Trophoblast cell (in vitro differentiated cells and primary cell): ENCODE results near the gene RBM44.
"Not testable (repeated sequence)": the region's sequence is repeated elsewhere in the genome, so short reads cannot be mapped to it uniquely, and the experiment has no call there.

Source experiments
- DNase-seq, 2 donors: peaks; one replicate each; pipeline ENCODE4 v3.0.0-alpha.2; 2016
- H2AFZ ChIP-seq: 2 replicates; pipeline ENCODE4 v1.6.1; 2013; ENCODE audit warnings: low read length, moderate library complexity, mild to moderate bottlenecking; ENCODE audit not compliant: insufficient read depth, poor library complexity
- H2AK5ac ChIP-seq: 2 replicates; pipeline ENCODE4 v1.6.1; 2013; ENCODE audit warnings: mild to moderate bottlenecking, low read length
- H2BK120ac ChIP-seq: 2 replicates; pipeline ENCODE4 v1.6.1; 2013; ENCODE audit warnings: low read length, mild to moderate bottlenecking, moderate library complexity; ENCODE audit not compliant: insufficient read depth, poor library complexity
- H2BK12ac ChIP-seq: 2 replicates; pipeline ENCODE4 v1.6.1; 2013; ENCODE audit warnings: mild to moderate bottlenecking, low read length, moderate library complexity
- H2BK5ac ChIP-seq: 2 replicates; pipeline ENCODE4 v1.6.1; 2013; ENCODE audit warnings: low read length, low read depth, moderate library complexity, mild to moderate bottlenecking; ENCODE audit not compliant: poor library complexity
- H3K14ac ChIP-seq: 2 replicates; pipeline ENCODE4 v1.6.1; 2013; ENCODE audit warnings: mild to moderate bottlenecking, low read length
- H3K18ac ChIP-seq: 2 replicates; pipeline ENCODE4 v1.6.1; 2013; ENCODE audit warnings: mild to moderate bottlenecking, low read length
- H3K23ac ChIP-seq: 2 replicates; pipeline ENCODE4 v1.6.1; 2013; ENCODE audit warnings: low read length
- H3K27ac ChIP-seq: 2 replicates; pipeline ENCODE4 v1.5.1; 2013; ENCODE audit warnings: low read depth, mild to moderate bottlenecking, inconsistent platforms, low read length, moderate library complexity
- H3K27me3 ChIP-seq: 2 replicates; pipeline ENCODE4 v1.6.1; 2013; ENCODE audit warnings: inconsistent platforms, mild to moderate bottlenecking, low read length, moderate library complexity; ENCODE audit not compliant: insufficient read depth
- H3K36me3 ChIP-seq, 2 experiments: 1 replicate in 1 of 2; 2 replicates in 1 of 2; pipeline ENCODE4 v1.6.1; 2013; ENCODE audit warnings: low read length in 2 of 2, mild to moderate bottlenecking in 2 of 2, moderate library complexity in 1 of 2; ENCODE audit not compliant: insufficient read depth in 2 of 2, control insufficient read depth in 1 of 2
- H3K4ac ChIP-seq: 2 replicates; pipeline ENCODE4 v1.6.1; 2013; ENCODE audit warnings: low read depth, mild to moderate bottlenecking, low read length, moderate library complexity
- H3K4me1 ChIP-seq, 2 experiments: 1 replicate in 1 of 2; 2 replicates in 1 of 2; pipeline ENCODE4 v1.6.1; 2013; ENCODE audit warnings: low read length in 2 of 2, mild to moderate bottlenecking in 2 of 2, moderate library complexity in 1 of 2; ENCODE audit not compliant: insufficient read depth in 2 of 2, control insufficient read depth in 1 of 2
- H3K4me2 ChIP-seq: 2 replicates; pipeline ENCODE4 v1.6.1; 2013; ENCODE audit warnings: inconsistent platforms, mild to moderate bottlenecking, low read length, moderate library complexity
- H3K4me3 ChIP-seq: 2 replicates; pipeline ENCODE4 v1.5.1; 2013; ENCODE audit warnings: mild to moderate bottlenecking, low read depth, low read length, inconsistent platforms
- H3K79me1 ChIP-seq: one replicate; pipeline ENCODE4 v1.6.1; 2013; ENCODE audit warnings: low read length
- H3K79me2 ChIP-seq: 2 replicates; pipeline ENCODE4 v1.6.1; 2013; ENCODE audit warnings: low read length, mild to moderate bottlenecking; ENCODE audit not compliant: control insufficient read depth, insufficient read depth, poor library complexity
- H3K9ac ChIP-seq: 2 replicates; pipeline ENCODE4 v1.6.1; 2013; ENCODE audit warnings: mild to moderate bottlenecking, low read length
- H3K9me3 ChIP-seq: 2 replicates; pipeline ENCODE4 v1.6.1; 2013; ENCODE audit warnings: low read depth, mild to moderate bottlenecking, control low read depth, inconsistent platforms, low read length; ENCODE audit not compliant: insufficient read depth
- H4K12ac ChIP-seq: 2 replicates; pipeline ENCODE4 v1.6.1; 2013; ENCODE audit warnings: low read depth, mild to moderate bottlenecking, low read length, moderate library complexity
- H4K8ac ChIP-seq: 2 replicates; pipeline ENCODE4 v1.6.1; 2013; ENCODE audit warnings: low read depth, mild to moderate bottlenecking, low read length, moderate library complexity
- H4K91ac ChIP-seq: one replicate; pipeline ENCODE4 v1.6.1; 2013; ENCODE audit warnings: low read depth, mild to moderate bottlenecking, low read length, moderate library complexity
- WGBS: extraction: QIAGEN DNeasy Blood & Tissue Kit; methylation state at CpG from one replicate; pipeline ENCODE4 v1.1.7; 2013; ENCODE audit warnings: missing lambda C conversion rate; ENCODE audit not compliant: insufficient read length, insufficient coverage; ENCODE audit errors: extremely low coverage; 5-methylcytosine and 5-hydroxymethylcytosine counted together

RBM44 gene

GRCh38 chr2:237758185-237758584 is 40.4 kb upstream of the RBM44 start:
- Histone ChIP-seq H3K79me2 (no peaks in the 10 kb centered on the region), H3K27ac (no peak overlapping the region), H3K18ac (no peak overlapping the region), H3K4me3 (no peak overlapping the region), H4K8ac (no peak overlapping the region), H2AK5ac (no peak overlapping the region), H2AFZ (no peak overlapping the region), H2BK5ac (no peak overlapping the region), H3K79me1 (no peaks in the 10 kb centered on the region), H3K4me2 (no peak overlapping the region), H3K9me3 (no peaks in the 10 kb centered on the region), H3K4ac (no peak overlapping the region), H3K23ac (no peak overlapping the region), H3K36me3 (peaks cover 26 to 42% of the 10 kb centered on the region in 2 experiments), H3K4me1 (no peaks in the 10 kb centered on the region), H2BK12ac (no peak overlapping the region), H4K91ac (no peak overlapping the region), H3K14ac (no peak overlapping the region), H4K12ac (no peak overlapping the region), H2BK120ac (no peak overlapping the region), H3K27me3 (no peaks in the 10 kb centered on the region), H3K9ac (no peak overlapping the region)
- no peak for DNase-seq
- no CpG with 5 or more reads among the region's 10 CpGs for WGBS

GRCh38 chr2:237759176-237759575 is 39.4 kb upstream of the RBM44 start:
- no peak overlapping the region for H4K8ac ChIP-seq
- no peak overlapping the region for H3K9ac ChIP-seq
- no peak overlapping the region for H3K4me3 ChIP-seq
- no peak overlapping the region for H3K23ac ChIP-seq
- H2BK120ac ChIP-seq, result no peak overlapping the region
- no peak overlapping the region for H3K4ac ChIP-seq
- H3K79me2 ChIP-seq, result no peaks in the 10 kb centered on the region
- no peak overlapping the region for H2BK12ac ChIP-seq
- peaks cover 26 to 42% of the 10 kb centered on the region in 2 experiments for H3K36me3 ChIP-seq
- H3K79me1 ChIP-seq, result no peaks in the 10 kb centered on the region
- no peak overlapping the region for H3K4me2 ChIP-seq
- H3K14ac ChIP-seq, result no peak overlapping the region
- H3K27me3 ChIP-seq, result no peaks in the 10 kb centered on the region
- no peak overlapping the region for H3K27ac ChIP-seq
- no peak overlapping the region for H2BK5ac ChIP-seq
- no peak for DNase-seq
- H3K9me3 ChIP-seq, result no peaks in the 10 kb centered on the region
- H2AK5ac ChIP-seq, result no peak overlapping the region
- no peak overlapping the region for H4K91ac ChIP-seq
- H3K4me1 ChIP-seq, result no peaks in the 10 kb centered on the region
- no peak overlapping the region for H3K18ac ChIP-seq
- H2AFZ ChIP-seq, result no peak overlapping the region
- WGBS, result no CpG with 5 or more reads among the region's 10 CpGs
- H4K12ac ChIP-seq, result no peak overlapping the region

- Histone ChIP-seq H4K12ac (no peak overlapping the region), H3K4me2 (no peak overlapping the region), H3K79me2 (no peaks in the 10 kb centered on the region), H3K9ac (no peak overlapping the region), H4K8ac (no peak overlapping the region), H3K4me1 (peaks cover under 1% of the 10 kb centered on the region in 2 experiments), H3K27ac (no peak overlapping the region), H3K79me1 (no peaks in the 10 kb centered on the region), H3K27me3 (no peaks in the 10 kb centered on the region), H3K14ac (no peak overlapping the region), H3K9me3 (no peaks in the 10 kb centered on the region), H4K91ac (no peak overlapping the region), H2BK5ac (no peak overlapping the region), H3K36me3 (peaks cover 17 to 34% of the 10 kb centered on the region in 2 experiments), H3K18ac (no peak overlapping the region), H3K4me3 (no peak overlapping the region), H2BK120ac (no peak overlapping the region), H2AK5ac (no peak overlapping the region), H3K23ac (no peak overlapping the region), H2AFZ (no peak overlapping the region), H2BK12ac (no peak overlapping the region), H3K4ac (no peak overlapping the region)
- no CpG with 5 or more reads among the region's 23 CpGs for WGBS
- DNase-seq, result peak in 1 of 2 donors; percentile 13
Measured at GRCh38 chr2:237760506-237761502, 37.8 kb upstream of the RBM44 start.

DNA sequence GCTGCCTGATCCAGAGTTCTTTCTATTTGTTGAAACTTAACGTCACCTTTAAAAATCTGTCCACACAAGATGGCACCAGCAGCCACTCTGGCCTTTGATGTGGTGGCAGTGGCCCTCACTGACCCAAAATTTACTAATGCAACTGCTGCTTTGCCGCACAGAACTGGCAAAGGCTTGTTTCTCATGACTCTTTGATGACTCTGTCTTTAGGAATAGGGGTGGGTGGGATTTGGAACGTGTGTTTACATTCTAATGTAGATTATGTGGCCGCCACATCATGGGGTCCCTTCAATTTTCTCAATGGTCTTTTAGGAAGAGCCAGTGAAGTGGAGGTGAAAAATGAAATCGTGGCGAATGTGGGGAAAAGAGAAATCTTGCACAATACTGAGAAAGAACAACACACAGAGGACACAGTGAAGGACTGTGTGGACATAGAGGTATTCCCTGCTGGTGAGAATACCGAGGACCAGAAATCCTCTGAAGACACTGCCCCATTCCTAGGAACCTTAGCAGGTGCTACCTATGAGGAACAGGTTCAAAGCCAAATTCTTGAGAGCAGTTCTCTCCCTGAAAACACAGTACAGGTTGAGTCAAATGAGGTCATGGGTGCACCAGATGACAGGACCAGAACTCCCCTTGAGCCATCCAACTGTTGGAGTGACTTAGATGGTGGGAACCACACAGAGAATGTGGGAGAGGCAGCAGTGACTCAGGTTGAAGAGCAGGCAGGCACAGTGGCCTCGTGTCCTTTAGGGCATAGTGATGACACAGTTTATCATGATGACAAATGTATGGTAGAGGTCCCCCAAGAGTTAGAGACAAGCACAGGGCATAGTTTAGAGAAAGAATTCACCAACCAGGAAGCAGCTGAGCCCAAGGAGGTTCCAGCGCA is 36.0 kb upstream of the RBM44 start:
- H3K18ac ChIP-seq, H3K4ac ChIP-seq, H3K27ac ChIP-seq, DNase-seq, H3K79me1 ChIP-seq, H2BK120ac ChIP-seq, H3K4me3 ChIP-seq, H3K14ac ChIP-seq, H2AK5ac ChIP-seq, H3K79me2 ChIP-seq, H2BK12ac ChIP-seq, H3K9ac ChIP-seq, H3K4me2 ChIP-seq, H3K27me3 ChIP-seq, H2AFZ ChIP-seq, H2BK5ac ChIP-seq, H3K4me1 ChIP-seq, H3K9me3 ChIP-seq, H3K23ac ChIP-seq, H4K91ac ChIP-seq, H4K8ac ChIP-seq, H4K12ac ChIP-seq: not testable (repeated sequence)
- H3K36me3 ChIP-seq, result peaks cover 19 to 36% of the 10 kb centered on the region in 2 experiments
- no CpG with 5 or more reads among the region's 9 CpGs for WGBS
